ENCODE measurements around the gene EPHB2. TPM values are rescaled to one million over a fixed set of nuclear protein-coding genes. Genes with fewer than 3 reads are reported as not detected.

The EPHB2 gene
- polyA plus RNA-seq, 2 of the 4 experiments (the other 2 are of a cell fraction) = 13.0 to 35.3 TPM

DNA sequence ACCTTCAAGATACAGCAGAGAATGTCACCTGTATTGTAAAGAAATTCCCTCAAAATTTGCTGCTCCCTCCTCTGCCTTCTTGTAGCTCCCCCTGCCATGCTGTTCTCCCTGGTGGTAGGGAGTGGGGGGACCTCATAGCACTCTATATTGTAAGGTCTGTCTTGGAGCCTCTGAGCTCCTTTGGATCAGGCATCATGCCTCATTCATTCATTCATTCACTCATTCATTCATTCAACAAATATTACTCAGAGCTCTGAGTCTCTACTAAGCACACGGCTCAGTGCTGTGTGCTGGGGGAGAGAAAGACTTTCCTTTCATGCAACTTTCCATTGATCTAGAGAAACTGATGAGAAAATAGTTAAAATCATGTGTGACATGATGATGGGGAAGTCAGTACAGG is 27.1 kb upstream of the EPHB2 start:
- ATAC-seq (no peak), FAIRE-seq (no peak), DNase-seq (ENCODE audit: low read depth in 1 of 2, low spot score in 1 of 2) (no peak)
- CTCF ChIA-PET = interaction anchor here (0.6 to 3.0 kb wide), 3 partner anchors 10 to 440 kb away, joined by 4 to 14 read pairs (median 5); no protein-coding TSS in a partner anchor
- Histone ChIP-seq H3K27ac (no peak overlapping the region), H3K9me3 (no peaks in the 10 kb centered on the region), H3K4me2 (no peak overlapping the region), H3K4me3 (no peak overlapping the region), H3K4me1 (no peaks in the 10 kb centered on the region)
- POLR2A ChIA-PET = no interaction called here
- TF ChIP-seq NPAS2 (CRISPR knock-in tag; IDR thresholded peaks at IDR 0.05; ENCODE audit: borderline replicate concordance) = no peak
- TF ChIP-seq, protein P1, sequence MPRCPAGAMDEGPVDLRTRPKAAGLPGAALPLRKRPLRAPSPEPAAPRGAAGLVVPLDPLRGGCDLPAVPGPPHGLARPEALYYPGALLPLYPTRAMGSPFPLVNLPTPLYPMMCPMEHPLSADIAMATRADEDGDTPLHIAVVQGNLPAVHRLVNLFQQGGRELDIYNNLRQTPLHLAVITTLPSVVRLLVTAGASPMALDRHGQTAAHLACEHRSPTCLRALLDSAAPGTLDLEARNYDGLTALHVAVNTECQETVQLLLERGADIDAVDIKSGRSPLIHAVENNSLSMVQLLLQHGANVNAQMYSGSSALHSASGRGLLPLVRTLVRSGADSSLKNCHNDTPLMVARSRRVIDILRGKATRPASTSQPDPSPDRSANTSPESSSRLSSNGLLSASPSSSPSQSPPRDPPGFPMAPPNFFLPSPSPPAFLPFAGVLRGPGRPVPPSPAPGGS (IDR thresholded peaks at IDR 0.05) = no peak
- no peak for TF ChIP-seq JUNB (IDR thresholded peaks at IDR 0.05)
- no peak for TF ChIP-seq EP300 (IDR thresholded peaks at IDR 0.05)
- TF ChIP-seq, protein P2, sequence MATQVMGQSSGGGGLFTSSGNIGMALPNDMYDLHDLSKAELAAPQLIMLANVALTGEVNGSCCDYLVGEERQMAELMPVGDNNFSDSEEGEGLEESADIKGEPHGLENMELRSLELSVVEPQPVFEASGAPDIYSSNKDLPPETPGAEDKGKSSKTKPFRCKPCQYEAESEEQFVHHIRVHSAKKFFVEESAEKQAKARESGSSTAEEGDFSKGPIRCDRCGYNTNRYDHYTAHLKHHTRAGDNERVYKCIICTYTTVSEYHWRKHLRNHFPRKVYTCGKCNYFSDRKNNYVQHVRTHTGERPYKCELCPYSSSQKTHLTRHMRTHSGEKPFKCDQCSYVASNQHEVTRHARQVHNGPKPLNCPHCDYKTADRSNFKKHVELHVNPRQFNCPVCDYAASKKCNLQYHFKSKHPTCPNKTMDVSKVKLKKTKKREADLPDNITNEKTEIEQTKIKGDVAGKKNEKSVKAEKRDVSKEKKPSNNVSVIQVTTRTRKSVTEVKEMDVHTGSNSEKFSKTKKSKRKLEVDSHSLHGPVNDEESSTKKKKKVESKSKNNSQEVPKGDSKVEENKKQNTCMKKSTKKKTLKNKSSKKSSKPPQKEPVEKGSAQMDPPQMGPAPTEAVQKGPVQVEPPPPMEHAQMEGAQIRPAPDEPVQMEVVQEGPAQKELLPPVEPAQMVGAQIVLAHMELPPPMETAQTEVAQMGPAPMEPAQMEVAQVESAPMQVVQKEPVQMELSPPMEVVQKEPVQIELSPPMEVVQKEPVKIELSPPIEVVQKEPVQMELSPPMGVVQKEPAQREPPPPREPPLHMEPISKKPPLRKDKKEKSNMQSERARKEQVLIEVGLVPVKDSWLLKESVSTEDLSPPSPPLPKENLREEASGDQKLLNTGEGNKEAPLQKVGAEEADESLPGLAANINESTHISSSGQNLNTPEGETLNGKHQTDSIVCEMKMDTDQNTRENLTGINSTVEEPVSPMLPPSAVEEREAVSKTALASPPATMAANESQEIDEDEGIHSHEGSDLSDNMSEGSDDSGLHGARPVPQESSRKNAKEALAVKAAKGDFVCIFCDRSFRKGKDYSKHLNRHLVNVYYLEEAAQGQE (IDR thresholded peaks at IDR 0.05) = no peak
- no peak for TF ChIP-seq HOXB13 (CRISPR knock-in tag; IDR thresholded peaks at IDR 0.05; ENCODE audit: low read depth)
- TF ChIP-seq ZNF302 (CRISPR knock-in tag; IDR thresholded peaks at IDR 0.05) = no peak
- TF ChIP-seq HDAC2 (IDR thresholded peaks at IDR 0.05) = no peak
- TF ChIP-seq KDM1A (IDR thresholded peaks at IDR 0.05; ENCODE audit: low read depth) = no peak
- TF ChIP-seq PHF8 (IDR thresholded peaks at IDR 0.05; ENCODE audit: borderline replicate concordance, low read depth) = no peak
- no peak for TF ChIP-seq JUN (IDR thresholded peaks at IDR 0.05)
- TF ChIP-seq, protein P3, sequence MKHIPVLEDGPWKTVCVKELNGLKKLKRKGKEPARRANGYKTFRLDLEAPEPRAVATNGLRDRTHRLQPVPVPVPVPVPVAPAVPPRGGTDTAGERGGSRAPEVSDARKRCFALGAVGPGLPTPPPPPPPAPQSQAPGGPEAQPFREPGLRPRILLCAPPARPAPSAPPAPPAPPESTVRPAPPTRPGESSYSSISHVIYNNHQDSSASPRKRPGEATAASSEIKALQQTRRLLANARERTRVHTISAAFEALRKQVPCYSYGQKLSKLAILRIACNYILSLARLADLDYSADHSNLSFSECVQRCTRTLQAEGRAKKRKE (CRISPR knock-in tag; IDR thresholded peaks at IDR 0.05; ENCODE audit: low read depth) = no peak
- TF ChIP-seq, protein P4, sequence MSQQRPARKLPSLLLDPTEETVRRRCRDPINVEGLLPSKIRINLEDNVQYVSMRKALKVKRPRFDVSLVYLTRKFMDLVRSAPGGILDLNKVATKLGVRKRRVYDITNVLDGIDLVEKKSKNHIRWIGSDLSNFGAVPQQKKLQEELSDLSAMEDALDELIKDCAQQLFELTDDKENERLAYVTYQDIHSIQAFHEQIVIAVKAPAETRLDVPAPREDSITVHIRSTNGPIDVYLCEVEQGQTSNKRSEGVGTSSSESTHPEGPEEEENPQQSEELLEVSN (IDR thresholded peaks at IDR 0.05; ENCODE audit: borderline replicate concordance, low read depth) = no peak
- TF ChIP-seq SREBF2 (IDR thresholded peaks at IDR 0.05) = no peak
- no peak for TF ChIP-seq EHMT2 (IDR thresholded peaks at IDR 0.05; ENCODE audit: low read depth)
- no peak for TF ChIP-seq FOSL2 (IDR thresholded peaks at IDR 0.05)
- TF ChIP-seq FOSL2 (CRISPR knock-in tag; IDR thresholded peaks at IDR 0.05) = no peak
- no peak for TF ChIP-seq NFE2L2 (conservative IDR thresholded peaks at IDR 0.05; ENCODE audit: low read length)
- 56% methylated on average over 1 of the region's 1 CpG for WGBS (ENCODE audit: missing lambda C conversion rate)

DNA sequence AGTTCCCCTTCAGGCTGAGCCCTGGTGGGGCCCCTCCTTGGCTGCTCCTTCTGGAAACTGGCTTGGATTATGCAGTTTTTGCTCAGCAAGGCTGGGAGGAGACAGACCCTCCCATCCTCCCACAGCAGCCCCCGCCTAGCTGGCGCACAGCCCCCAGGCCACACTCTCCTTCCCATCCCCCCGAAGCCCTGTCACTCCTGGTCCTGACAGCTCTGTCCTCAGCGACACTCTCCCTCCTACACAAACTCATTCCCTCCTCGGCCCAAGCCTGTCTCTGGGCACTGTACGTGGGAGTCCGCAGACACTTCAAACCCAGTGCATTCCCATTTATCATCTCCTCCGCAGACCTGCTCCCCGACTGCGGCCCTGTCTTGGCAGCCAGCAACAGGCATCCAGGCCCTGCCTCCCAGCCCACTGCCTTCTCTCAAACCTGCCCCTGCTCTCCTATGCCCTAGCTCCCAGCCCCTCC is 25.0 kb upstream of the EPHB2 start:
- ChIA-PET POLR2A (no interaction called here), CTCF (interaction anchor here (1.3 to 3.0 kb wide), 3 partner anchors 12 to 244 kb away, joined by 3 to 14 read pairs (median 9); no protein-coding TSS in a partner anchor)
- Histone ChIP-seq H3K27ac (no peak overlapping the region), H3K4me1 (0 out of 3 replicates have a peak, but pooled peaks cover 7% of the 10 kb centered on the region), H3K9me3 (no peaks in the 10 kb centered on the region), H3K4me2 (no peak overlapping the region), H3K4me3 (no peak overlapping the region)
- FAIRE-seq = no peak
- no peak for ATAC-seq
- 91% methylated on average over 10 of the region's 10 CpGs for WGBS (ENCODE audit: missing lambda C conversion rate)
- TF ChIP-seq MYC (IDR thresholded peaks at IDR 0.05; ENCODE audit: borderline replicate concordance, low read length) = no peak
- TF ChIP-seq ZNF302 (CRISPR knock-in tag; IDR thresholded peaks at IDR 0.05) = no peak
- TF ChIP-seq GATA3 (IDR thresholded peaks at IDR 0.05; ENCODE audit: borderline replicate concordance) = no peak
- no peak for TF ChIP-seq POLR2AphosphoS2 (conservative IDR thresholded peaks at IDR 0.05; ENCODE audit: low read length)
- no peak for TF ChIP-seq ZSCAN20 (CRISPR knock-in tag; IDR thresholded peaks at IDR 0.05)
- no peak for TF ChIP-seq CBX2 (IDR thresholded peaks at IDR 0.05; ENCODE audit: borderline replicate concordance, low read depth)
- no peak for DNase-seq (ENCODE audit: low read depth in 1 of 2, low spot score in 1 of 2)
